COLO829 (cell line): ENCODE data around the gene ST14.
"Not testable (repeated sequence)": the region's sequence is repeated elsewhere in the genome, so short reads cannot be mapped to it uniquely, and the experiment has no call there.

ENCODE experiments used
- DNase-seq: peaks from one replicate; pipeline ENCODE4 v3.0.0; 2012; ENCODE audit warnings: low spot score

The ST14 gene

GRCh38 chr11:130164221-130164570 is 4.6 kb downstream of the ST14 start:
- no peak for DNase-seq

GRCh38 chr11:130165601-130166456 is 6.2 kb downstream of the ST14 start:
- no peak for DNase-seq

GRCh38 chr11:130166457-130166784 is 6.8 kb downstream of the ST14 start:
- peak; percentile 77 for DNase-seq

DNA sequence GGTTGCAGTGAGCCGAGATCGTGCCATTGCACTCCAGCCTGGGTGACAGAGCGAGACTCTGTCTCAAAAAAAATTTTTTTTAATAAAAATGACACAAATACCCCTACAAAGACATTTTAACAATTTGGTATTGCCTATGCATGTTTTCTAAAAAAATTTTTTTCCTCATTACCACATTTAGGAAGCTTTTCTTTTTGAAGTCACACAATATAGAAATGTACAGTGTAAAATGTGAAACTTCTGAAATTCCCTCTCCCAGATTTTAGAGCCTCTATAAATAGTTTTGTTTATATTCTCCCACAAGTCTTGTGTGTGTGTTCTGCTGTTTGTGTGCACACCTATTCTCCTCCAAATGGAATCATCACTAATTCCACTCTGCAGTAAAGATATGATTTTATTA is 7.6 kb downstream of the ST14 start:
- DNase-seq = no peak

- DNase-seq = no peak
These were observed 8.5 kb downstream of the ST14 start for GRCh38 chr11:130168105-130168504.

GRCh38 chr11:130170345-130170744 is 10.8 kb downstream of the ST14 start:
- no peak for DNase-seq

- no peak for DNase-seq
These were observed 12.0 kb downstream of the ST14 start for GRCh38 chr11:130171534-130171933.

GRCh38 chr11:130172001-130172400 is 12.4 kb downstream of the ST14 start:
- DNase-seq = not testable (repeated sequence)

DNA sequence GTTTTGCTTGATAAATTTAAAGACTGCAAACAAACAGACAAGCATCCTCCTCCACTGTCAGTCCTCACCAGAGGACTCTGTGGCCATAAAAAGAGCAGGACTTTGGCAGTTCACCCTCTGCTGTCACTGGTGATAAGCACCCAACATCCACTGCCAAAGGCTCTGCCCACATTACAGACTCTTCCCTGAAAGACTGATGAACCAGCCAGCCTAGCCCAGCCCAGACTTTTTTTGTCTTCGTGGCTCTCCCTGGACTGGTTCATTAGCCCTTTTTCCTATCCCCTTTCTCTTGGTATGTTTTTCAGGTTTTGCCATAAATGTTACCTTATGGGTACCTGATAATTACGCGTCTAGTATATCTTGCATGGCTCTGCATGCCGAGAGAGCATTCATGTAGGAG is 15.1 kb downstream of the ST14 start:
- no peak for DNase-seq

- DNase-seq = no peak
These were observed 16.3 kb downstream of the ST14 start for GRCh38 chr11:130175898-130176297.

DNA sequence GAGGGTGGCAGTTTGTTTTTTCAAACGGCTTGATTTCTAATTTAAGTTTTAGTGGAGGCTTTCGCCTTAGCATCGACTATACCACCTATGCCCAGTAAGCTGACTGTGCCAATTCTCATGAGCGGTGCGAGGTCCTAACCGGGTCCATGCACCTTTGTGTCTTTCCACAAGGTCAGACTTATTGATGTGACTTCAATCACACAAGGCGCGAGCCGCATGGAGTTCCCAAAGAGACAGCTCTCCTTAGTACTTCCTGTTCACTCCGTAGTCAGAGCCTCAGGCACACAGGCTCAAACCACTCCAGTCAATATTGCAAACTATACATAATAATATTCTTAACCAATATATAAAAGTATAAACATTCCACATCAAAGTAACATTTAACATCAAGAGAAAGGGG is 18.2 kb downstream of the ST14 start:
- DNase-seq = no peak

DNA sequence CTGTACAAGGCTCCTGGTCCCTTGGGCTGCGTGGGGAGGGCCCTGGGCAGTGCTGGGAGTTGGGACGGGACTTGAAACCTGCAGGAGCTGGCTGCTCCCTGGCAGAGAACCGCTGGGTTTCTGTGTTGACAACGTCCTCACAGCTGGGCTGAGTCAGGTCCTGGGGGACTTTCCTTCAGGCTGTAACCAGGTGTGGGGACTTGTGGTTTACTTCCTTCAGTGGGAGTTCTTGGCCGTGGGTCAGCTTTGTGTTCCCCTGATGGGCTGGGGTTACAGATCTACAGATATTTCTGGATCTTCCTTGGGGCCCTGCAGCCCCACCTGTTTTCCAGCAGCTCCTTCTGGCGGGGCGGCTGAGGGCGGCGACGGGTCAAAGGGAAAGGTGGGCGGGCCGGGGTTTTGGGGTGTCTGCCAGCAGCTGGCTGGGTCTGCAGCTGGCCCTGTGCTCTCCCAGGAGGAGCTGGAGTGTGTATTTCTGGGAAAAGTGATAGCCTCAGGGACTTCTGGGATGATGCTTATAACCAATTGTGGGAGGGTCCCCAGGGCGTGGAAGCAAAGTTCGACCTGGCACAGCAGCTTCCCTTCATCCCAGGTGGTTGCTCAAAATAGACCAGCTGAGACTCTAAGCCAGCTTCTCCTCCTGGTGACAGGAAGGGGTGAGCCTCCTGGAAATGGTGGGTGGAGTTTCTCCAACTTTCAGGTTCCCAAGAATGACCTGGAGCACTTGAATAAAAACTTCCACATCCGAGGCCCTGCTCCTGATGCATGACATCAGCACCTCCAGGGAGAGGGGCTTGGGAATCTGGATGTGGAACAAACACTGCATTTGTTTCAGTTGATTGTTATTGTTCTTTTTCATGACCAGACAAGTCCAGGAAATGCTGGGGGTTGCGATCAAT is 19.1 kb downstream of the ST14 start:
- DNase-seq = no peak

GRCh38 chr11:130179396-130180306 is 20.1 kb downstream of the ST14 start:
- no peak for DNase-seq

DNA sequence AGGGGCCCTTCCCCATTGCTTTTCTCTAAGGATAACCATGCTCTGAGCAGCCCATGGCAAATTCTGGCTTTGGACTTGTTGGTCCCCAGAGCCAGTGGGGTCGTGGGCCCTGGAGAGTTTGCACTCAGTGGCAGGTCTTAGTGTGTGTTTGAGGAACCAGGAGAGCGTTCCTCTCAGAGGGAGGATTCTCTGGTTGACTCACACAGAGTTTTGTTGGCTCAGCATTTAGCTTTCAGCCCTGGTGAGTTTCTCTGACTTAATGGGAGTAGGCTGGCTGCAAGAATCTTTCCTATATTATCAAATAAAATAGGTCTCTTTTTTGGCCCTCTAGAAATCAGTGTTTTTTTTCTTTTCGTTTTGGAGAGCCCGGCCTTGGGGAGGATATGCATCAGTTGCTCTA is 20.9 kb downstream of the ST14 start:
- no peak for DNase-seq

DNA sequence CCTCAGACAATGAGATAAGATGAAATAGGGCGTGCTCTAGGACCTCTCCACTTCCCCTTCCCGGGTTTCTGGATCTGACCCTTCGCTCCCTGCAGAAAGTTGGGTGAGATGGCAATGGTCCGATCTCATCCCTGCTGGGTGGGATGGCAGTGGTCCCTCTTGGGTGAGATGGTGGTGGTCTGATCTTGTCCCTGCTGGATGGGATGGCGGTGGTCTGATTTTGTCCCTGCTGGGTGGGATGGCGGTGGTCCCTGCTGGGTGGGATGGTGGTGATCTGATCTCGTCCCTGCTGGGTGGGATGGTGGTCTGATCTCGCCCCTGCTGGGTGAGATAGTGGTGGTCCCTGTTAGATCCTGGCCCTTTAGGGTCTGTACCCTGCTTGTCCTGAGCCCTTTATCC is 21.3 kb downstream of the ST14 start:
- no peak for DNase-seq

DNA sequence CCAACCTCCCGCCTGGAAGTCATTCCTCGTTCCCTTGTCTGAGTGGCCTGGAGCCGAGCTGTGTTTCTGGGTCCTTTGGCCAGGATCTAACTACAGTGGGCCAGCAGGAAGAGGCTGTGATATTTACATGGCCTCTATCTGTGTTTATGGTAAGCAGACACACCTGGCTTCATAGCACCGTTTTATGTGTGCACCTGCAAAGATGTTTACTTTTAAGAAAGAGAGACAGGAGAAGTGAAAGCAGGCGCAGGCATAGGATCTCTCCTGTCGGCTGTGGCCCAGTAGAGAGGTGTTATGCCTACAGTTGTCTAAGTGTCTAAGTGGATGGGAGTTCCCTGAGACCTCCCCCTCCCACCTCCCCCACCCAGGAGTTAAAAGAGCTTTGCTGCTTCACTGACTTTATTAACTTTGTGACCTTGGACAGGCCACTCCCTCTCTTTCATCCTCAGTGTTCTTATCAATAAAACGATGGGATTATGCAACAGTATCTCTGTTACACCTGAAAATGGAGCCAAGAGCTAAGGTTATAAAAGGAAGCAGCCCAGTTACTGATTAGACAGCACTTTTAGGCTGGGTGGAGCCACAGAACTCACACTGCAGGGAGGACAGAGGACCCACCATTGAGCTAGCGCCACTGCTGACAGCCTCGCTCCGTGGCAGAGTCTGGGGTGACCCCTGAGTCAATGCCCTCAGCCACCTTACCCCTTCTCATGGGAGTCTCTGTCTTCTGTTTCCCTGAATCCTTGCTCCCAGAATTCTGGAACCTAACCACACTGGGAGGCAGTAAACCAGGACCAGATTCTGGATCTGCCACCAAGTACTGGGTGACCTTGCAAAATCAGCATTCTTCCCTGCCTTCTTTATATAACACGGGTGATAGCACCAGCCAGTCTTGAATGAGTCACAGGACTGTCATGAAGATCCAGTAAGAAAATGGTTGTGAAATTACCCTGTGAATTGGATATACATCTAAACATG is 22.0 kb downstream of the ST14 start:
- DNase-seq = no peak

GRCh38 chr11:130183878-130184610 is 24.5 kb downstream of the ST14 start:
- no peak for DNase-seq

DNA sequence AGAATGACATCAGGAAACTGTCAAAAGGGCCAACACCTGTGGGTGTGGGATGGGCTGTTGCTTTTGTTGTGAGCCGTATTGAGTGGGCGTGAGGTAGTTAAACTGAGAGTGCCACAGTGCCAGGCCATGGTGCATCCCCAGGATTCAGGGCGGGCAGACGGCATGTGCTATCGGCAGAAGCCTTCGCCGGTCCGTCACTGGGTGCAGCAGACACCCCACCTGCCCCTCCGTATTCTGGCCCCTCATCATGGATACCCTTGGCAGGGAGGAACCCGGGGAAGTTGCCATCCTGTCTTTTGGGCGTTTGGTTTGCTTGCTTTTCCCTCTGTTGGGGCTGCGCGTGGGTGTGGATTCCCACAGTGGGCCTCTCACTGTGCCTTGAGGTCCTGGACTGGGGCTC is 27.5 kb downstream of the ST14 start:
- no peak for DNase-seq

- no peak for DNase-seq
These were observed 28.5 kb downstream of the ST14 start for GRCh38 chr11:130188047-130188446.

- DNase-seq = no peak
These were observed 29.2 kb downstream of the ST14 start for GRCh38 chr11:130188585-130189347.
